HG02938 (cell line): ENCODE data around the gene GRHL1.
A peak's percentile ranks its signal among the peaks of the same experiment; 100 is the strongest.
"Not testable (repeated sequence)": the region's sequence is repeated elsewhere in the genome, so short reads cannot be mapped to it uniquely, and the experiment has no call there.

Experiments
- ATAC-seq: cut with Tn5 transposase; IDR thresholded peaks from one replicate; pipeline ENCODE4 v1.9.1; 2021; ENCODE audit warnings: mild to moderate bottlenecking, moderate library complexity; ENCODE audit not compliant: unreplicated experiment

The GRHL1 gene, protein sequence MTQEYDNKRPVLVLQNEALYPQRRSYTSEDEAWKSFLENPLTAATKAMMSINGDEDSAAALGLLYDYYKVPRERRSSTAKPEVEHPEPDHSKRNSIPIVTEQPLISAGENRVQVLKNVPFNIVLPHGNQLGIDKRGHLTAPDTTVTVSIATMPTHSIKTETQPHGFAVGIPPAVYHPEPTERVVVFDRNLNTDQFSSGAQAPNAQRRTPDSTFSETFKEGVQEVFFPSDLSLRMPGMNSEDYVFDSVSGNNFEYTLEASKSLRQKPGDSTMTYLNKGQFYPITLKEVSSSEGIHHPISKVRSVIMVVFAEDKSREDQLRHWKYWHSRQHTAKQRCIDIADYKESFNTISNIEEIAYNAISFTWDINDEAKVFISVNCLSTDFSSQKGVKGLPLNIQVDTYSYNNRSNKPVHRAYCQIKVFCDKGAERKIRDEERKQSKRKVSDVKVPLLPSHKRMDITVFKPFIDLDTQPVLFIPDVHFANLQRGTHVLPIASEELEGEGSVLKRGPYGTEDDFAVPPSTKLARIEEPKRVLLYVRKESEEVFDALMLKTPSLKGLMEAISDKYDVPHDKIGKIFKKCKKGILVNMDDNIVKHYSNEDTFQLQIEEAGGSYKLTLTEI

DNA sequence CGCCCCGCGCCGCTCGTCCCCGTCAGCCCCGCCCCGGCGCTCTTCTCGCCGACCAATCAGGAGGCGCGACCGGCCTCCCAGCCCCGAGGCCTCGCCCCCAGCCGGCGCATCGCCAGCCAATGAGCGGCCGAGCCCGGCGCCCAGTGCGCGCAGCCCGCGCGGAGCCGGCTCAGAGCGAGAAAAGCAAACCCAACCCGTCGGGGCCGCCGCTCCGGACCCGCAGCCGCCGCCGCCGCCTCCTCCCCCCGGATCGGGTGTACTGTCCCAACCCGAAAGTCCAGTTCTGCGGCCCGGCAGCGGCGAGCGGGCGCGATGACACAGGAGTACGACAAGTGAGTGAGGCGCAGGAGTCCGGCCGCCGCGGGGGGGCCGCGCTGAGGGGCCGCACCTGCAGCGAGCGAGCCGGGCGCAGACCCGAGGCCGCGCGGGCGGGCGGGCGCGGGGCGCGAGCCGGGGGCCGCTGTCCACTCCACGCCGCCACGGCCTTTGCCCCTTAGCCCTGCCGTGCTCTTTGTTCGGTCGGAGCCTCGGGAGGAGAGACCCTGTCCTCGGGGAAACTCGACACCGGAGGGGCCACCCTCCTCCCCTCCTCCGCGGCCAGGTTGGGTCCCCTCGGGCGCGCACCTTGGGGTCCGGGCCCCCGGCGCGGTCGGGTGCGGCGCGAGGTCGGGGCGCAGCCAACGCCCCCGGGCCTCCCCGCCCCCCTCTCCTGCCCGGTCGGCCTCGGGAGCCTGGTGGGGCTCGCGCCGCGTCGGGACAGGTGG is at the start of gene GRHL1:
Gene GRHL1, plus strand, starts transcription at position 172 of the 764 bp plus-strand sequence. Its CDS starts 141 bp downstream, at position 313.
- peak; percentile 89 for ATAC-seq

DNA sequence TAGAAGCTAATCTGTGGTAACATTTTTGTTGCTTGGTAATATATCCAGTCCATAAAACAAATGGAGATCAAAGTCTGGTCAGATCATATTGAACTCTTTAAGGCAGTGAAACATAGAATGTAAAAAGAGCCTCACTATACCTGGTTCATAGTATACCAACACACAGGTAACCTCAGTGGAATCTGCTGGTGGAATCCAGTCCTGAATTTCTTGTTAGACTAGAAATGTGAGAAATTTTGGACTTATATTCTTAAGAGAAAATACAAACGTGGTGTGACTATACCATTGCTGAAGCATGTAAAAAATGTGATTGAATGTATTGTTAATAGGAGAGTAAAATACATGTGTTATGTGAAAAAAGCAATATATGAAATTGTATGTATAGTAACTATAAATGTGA is 46.1 kb upstream of the GRHL1 start:
- no peak for ATAC-seq

DNA sequence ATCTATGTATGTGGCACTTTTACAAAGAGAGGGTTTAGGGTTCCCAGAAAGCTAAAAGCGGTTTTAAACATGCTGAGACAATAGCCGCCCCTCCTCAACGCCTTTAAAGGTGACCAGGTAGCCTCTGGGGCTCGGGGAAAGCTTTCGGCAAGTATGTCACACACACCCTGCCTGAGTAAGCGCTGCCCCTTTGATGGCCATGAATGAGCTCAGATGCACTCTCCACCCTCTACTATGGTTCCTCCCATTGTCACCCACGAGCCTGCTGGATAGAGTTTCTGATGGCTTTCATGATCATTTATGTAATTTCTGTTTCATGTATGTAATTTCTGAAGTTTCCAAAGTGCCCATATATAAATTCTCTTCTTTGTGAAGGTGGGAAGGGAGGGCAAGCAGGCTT is 44.1 kb upstream of the GRHL1 start:
- ATAC-seq, result no peak

DNA sequence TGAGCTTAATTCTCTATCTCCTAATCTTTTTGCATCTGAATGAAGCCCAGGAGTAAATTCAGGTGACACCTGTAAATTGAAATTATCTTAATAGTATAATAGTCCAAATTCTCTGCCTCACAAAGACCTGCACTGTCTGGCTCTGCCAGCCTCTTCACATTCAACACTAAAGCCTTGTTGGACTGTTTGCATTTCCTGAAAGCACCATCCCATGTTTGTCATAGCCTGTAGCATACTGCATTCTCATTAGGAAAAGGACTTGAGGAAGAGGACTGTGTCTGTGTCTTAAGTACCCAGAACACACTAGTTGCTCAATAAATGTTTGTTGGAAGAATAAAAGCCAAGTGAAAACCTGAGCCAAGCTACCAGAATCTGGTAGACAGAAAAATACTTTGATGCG is 42.9 kb upstream of the GRHL1 start:
- ATAC-seq, result no peak

DNA sequence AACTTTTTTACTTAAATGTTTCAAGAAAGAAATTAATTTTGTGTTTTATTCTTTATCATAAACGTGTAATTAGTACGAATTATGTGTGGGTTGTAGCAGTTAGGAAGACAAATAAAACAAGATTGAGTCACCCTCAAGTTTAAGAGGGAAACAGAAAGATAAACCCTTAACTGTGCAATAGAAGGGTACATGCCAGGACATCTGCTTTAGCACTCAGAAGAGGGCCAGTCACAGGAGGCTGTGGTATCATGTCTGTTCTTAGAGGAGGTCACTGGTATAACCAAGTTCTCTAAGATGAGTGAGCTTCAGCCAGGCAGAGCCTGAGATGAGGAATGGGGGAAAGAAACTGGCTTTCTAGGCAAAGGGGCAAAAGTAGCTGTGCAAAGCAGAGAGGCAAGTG is 42.4 kb upstream of the GRHL1 start:
- ATAC-seq, result no peak

DNA sequence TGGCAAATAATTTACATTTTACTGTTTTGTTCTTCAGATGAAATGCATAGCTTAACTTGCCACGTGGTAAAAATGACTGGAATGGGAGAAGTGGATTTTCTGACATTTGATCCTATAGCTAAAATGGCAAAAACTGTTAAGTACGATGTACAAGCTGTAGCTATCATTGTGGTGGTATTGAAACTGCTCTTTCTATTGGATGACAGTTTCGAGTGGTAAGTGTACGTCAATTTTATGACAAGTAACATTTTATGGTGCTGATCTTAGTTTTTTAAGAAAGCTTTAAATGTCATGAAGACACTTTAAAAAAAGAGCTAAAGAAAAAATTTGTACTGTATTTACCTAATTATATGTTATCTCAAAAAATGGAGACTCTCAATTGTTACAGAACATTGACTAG is 40.8 kb upstream of the GRHL1 start:
- ATAC-seq, result no peak

GRCh38 chr2:9912468-9912867 is 39.0 kb upstream of the GRHL1 start:
- ATAC-seq, result no peak

DNA sequence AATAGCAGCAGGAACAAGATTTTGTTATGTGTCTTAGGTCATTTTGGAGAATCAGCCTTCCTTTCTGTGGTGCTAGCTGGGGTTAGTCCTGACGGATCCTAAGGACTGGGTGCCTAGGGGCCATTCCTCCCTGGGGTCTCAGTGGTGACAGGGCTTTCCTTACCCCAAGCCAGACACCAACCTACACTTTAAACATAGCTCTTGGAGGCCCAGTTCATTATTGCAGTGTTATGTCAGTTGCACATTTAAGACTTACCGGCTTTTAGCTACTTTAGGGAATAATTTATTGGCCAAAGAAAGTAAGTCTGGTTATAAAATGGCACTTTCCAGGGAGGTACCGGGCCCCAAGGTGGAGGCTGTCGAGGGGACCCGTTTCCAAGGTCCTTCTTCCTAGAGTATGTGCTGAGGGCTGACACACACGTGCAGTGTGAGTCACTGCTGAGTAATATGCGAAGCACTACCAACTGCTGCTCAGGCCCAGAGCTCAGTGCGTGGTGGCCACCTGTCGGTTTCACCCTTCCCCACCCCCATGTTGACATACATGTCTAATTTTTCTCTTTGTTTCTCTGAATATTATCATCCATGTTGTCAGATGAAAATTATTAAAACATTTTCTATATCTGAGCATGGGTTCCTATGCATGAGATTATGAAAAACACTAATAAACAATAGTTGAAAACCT is 37.0 kb upstream of the GRHL1 start:
- peak; percentile 97 for ATAC-seq

- no peak for ATAC-seq
These were observed 33.2 kb upstream of the GRHL1 start for GRCh38 chr2:9918275-9918674.

DNA sequence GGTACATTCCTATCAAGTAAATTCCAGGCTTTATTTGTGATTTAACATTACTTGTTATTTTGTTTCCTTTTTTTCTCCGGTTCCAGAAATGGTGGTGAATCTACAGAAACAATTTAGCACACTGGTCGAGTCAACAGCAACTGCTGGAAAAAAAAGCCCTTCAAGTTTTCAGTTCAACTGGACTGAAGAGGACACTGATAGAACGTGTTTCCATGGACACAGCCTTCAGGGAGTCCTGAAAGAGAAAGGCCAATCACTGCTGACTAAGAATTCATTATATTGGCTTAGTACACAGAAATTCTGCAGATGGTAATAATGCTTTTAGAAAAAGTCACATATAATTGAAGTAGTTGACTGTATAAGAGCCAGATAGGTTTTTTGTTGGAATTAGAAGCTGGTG is 32.0 kb upstream of the GRHL1 start:
- ATAC-seq, result no peak

DNA sequence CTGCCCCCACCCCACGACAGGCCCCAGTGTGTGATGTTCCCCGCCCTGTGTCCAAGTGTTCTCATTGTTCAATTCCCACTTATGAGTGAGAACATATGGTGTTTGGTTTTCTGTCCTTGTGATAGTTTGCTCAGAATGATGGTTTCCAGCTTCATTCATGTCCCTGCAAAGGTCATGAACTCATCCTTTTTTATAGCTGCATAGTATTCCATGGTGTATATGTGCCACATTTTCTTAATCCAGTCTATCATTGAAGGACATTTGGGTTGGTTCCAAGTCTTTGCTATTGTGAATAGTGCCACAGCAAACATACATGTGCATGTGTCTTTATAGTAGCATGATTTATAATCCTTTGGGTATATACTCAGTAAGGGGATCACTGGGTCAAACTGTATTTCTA is 24.5 kb upstream of the GRHL1 start:
- ATAC-seq, result not testable (repeated sequence)

DNA sequence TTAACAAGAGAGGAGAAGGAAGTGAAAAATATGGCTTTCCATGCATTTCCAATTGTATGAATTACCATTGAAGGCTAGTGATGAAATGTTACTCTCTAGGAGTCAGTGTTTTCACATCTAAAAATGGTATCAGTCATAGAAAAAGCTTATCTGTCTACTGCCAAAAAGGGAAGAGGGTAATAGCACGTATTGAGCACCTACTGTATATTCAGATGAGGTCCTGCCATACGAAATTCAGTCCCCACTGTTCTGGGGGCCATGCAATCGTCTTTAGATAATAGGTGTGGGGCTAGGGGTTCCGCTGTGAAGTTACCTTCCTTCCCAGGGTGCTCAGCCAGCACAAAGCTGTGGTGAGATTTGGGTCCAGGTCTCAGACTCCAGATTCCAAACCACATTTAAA is 14.2 kb upstream of the GRHL1 start:
- no peak for ATAC-seq

- no peak for ATAC-seq
These were observed 13.5 kb upstream of the GRHL1 start for GRCh38 chr2:9937968-9938367.

- ATAC-seq, result no peak
These were observed 11.7 kb upstream of the GRHL1 start for GRCh38 chr2:9939587-9940485.

DNA sequence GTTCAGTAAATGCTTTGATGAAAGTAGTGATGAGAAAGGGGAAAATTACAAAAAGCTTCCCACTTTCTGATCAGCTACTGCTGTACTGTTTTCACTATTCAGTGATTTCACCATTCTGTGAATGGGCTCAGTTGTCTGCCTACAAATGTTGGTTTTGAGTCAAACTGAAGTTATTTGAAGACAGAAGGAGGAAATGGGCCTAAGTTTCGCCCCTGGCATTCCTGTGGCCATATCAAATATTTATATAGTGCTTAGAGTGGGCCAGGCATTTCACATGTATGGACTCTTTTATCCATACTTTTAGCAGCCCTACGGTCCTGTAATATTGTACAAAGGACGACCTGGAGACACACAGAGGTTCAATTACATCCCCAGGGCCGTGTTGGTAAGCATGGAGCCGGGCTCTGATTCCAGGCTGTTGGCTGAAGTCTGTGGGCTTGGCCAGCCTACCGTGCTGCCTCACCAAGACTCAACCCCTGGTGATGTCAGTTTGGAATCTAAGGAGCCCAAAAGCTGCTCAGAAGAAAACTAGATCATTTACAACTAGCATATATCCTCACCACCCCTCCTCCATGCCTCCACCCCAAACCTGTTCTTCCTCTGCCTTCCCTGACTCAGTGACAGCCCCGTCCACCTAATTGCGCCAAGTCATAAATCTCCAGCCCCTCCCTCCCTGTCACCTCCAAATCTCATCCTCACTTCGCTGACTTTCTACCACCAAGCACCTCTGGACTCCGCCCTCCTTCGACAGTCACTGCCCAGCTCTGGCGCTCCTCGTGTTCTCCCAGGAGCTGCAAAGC is 10.1 kb upstream of the GRHL1 start:
- ATAC-seq, result no peak

DNA sequence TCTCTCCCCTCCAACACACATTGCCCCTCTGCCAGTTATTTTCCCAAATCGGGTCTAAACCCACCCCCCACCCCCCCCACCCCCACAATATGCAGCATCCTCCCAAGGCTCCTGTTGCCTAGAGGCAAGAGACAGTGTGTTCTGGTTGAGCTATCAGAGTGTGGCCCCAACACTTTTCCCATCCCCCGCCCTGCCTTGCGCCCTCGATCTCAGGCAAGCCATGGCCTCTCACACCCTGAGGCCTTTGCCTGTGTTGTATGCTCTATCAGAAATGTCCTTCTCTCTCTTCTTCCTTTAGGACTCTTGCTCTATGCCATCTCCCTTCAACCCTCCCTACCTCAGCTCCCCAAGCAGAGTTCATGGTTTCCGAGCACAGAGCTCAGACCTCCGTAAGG is 9.5 kb upstream of the GRHL1 start:
- no peak for ATAC-seq

GRCh38 chr2:9944330-9944758 is 7.1 kb upstream of the GRHL1 start:
- no peak for ATAC-seq

- ATAC-seq, result no peak
These were observed 5.9 kb upstream of the GRHL1 start for GRCh38 chr2:9945596-9945995.

- ATAC-seq, result no peak
These were observed 5.4 kb upstream of the GRHL1 start for GRCh38 chr2:9946076-9946475.
